Activated CD4-positive, alpha-beta memory T cell treated with anti-CD3 and anti-CD28 coated beads for 36 hours (primary cell): ENCODE measurements around the gene GALT. TPM values are rescaled to one million over a fixed set of nuclear protein-coding genes. Genes with fewer than 3 reads are reported as not detected.

Experiments
- CTCF ChIA-PET: fragments of 350-600 bp; sonication (Branson Sonifier 250); formaldehyde crosslinking; loops from one replicate; lab custom pipeline; 2021; ENCODE audit warnings: antibody characterized with exemption, inconsistent platforms; lab: Charles Lee
- POLR2A ChIA-PET: fragments of 350-600 bp; sonication (Branson Sonifier 250); formaldehyde crosslinking; loops from one replicate; lab custom pipeline; 2021; ENCODE audit warnings: antibody characterized with exemption; lab: Charles Lee
- DNase-seq: peaks from one replicate; pipeline ENCODE4 v3.0.0-alpha.2; 2020
- H3K27ac Mint-ChIP-seq: one replicate; pipeline ENCODE4 v1.8.0; 2021; ENCODE audit warnings: mixed read lengths
- H3K27me3 Mint-ChIP-seq: one replicate; pipeline ENCODE4 v1.8.0; 2021; ENCODE audit warnings: mixed read lengths
- H3K36me3 Mint-ChIP-seq: one replicate; pipeline ENCODE4 v1.8.0; 2021; ENCODE audit warnings: mixed read lengths
- H3K4me1 Mint-ChIP-seq: one replicate; pipeline ENCODE4 v1.8.0; 2021; ENCODE audit warnings: low read depth, mixed read lengths
- H3K4me3 Mint-ChIP-seq: one replicate; pipeline ENCODE4 v1.8.0; 2021; ENCODE audit warnings: mild to moderate bottlenecking, mixed read lengths
- H3K9me3 Mint-ChIP-seq: one replicate; pipeline ENCODE4 v1.8.0; 2021; ENCODE audit warnings: mixed read lengths
- intact Hi-C: fragments of 100-400 bp; cut with micrococcal nuclease; formaldehyde crosslinking; loops from one replicate; pipeline ENCODE4 v1.15.1; 2023
- total RNA-seq, 2 experiments: library from RNA; stranded (reverse); gene quantifications; one replicate each; pipeline ENCODE4 v1.2.3, GENCODE V29; 2021

Gene GALT
- total RNA-seq, 2 experiments from 2014 or later, result 56.0 to 59.2 TPM

DNA sequence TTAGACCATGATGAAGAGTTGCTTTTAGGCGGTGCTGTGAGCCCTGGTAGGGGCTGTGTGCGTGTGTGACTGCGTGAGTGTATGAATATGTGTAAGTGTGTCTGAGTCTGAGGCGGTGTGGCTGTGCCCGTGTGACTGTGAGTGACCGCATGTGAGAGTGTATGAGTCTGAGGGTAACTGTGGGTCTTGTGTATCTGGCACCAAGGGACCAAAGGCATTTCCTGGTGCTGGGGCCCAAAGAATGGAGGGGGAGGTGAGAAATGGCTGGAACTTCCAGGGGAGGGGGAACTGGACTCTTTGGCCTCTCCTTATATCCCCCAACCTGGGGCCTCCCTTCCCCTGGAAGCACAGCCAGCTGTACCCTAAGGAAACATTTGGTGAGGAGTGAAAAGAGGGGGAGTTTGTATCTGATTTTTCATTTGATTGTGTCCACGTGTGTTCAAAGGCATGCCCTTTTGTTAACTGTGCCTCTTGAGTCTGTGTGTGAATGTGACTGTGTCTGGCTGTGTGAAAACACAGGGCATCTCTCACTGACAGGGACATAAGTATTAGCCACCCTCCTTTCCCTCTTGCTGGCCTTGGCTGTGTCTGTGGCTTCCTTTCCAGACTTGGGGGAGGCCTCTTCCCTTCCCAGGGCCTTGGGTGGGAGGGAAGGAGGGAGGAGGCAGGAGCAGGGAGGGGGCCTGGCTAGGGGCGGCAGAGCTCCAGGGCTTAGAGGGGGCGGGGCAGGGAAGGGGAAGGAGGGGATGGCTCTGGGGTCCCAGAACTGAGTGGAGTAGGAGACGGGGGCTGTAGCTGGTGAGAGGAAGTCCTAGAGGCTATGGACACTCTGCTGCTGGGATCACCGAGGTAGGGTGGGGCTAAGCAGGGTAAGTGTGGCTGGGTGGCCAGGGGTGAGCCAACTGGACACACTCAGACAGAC lies 6.9 kb downstream of the GALT start:
- no peaks in the 10 kb centered on the region for H3K27me3 Mint-ChIP-seq
- ChIA-PET POLR2A (no interaction called here), CTCF (interaction anchor here (0.9 kb wide), 1 partner anchor 20 kb away, joined by 3 read pairs; no protein-coding TSS in a partner anchor)
- no peak for DNase-seq
- no peaks in the 10 kb centered on the region for H3K9me3 Mint-ChIP-seq
- peaks cover 18% of the 10 kb centered on the region for H3K36me3 Mint-ChIP-seq
- H3K4me1 Mint-ChIP-seq, result peaks cover 25% of the 10 kb centered on the region
- H3K27ac Mint-ChIP-seq, result no peak overlapping the region
- intact Hi-C loops, result no loop called here
- no peak overlapping the region for H3K4me3 Mint-ChIP-seq

DNA sequence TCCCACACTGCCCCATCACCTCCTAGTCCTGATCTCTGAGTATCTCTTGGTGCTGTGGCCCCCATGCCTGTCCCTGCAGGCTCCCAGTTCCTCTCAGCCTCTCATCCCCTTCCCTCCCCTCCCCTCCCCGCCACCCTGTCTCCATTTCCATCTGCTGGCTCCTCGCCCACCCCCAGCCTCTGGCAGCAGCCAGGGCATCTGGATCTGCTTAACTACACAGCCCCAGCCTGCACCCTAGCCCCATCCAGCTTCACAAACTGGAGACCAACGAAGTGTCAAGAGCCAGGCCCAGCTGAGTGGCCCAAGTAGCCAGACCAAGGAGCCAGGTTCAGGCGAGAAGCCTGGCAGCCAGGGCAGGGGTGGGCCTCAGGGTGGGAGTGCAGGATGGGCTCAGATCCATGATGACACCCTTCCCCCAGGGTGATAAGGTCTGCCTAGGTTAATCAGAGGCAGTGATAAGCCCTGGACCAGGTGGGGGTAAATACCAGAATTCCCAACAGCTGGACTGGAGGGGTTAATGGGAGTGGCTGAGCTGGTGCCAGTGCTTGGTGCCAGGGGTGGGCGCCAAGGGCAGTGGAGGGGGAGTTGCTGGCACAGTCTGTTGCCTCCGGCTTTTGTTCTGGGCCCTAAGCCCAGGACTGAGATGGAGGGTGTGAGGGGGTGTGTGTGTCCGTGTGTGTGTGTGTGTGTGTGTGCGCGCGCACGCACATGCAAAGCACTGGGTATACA lies 8.0 kb downstream of the GALT start:
- CTCF ChIA-PET, result no interaction called here
- Mint-ChIP-seq H3K36me3 (peaks cover 8% of the 10 kb centered on the region), H3K4me3 (no peak overlapping the region)

DNA sequence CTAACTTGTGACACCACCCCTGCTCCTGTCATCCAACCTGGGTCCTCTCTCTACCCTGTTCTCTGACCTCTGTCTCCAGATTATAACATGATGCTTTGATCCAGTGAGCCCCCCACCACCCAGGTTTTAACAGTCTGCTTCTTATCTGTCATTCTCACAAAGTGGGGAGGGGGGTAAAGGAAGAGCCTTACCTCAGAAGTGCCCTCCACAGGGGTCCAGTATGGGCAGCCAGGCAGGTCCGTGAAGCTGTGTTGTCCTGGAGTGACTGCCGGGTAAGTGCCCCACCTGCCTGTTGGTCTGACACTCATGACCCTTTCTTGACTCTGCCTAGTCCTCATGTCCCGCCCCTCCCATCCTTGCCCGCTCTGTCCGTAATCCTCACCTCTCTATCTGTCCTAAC lies 8.9 kb downstream of the GALT start:
- H3K27ac Mint-ChIP-seq, result no peak overlapping the region
- DNase-seq, result no peak
- POLR2A ChIA-PET, result interaction anchor here (0.6 to 0.8 kb wide), 2 partner anchors 10 to 47 kb away, joined by 3 read pairs; no protein-coding TSS in a partner anchor
- H3K9me3 Mint-ChIP-seq, result no peaks in the 10 kb centered on the region
- no peaks in the 10 kb centered on the region for H3K27me3 Mint-ChIP-seq
- intact Hi-C loops, result no loop called here
- H3K4me3 Mint-ChIP-seq, result no peak overlapping the region
- H3K36me3 Mint-ChIP-seq, result peaks cover 5% of the 10 kb centered on the region
- peaks cover 17% of the 10 kb centered on the region for H3K4me1 Mint-ChIP-seq
- CTCF ChIA-PET, result no interaction called here

More for the DNA sequence above, 8.0 kb downstream of the GALT start:
- Mint-ChIP-seq H3K27ac (no peak overlapping the region), H3K27me3 (no peaks in the 10 kb centered on the region), H3K4me1 (peaks cover 17% of the 10 kb centered on the region), H3K9me3 (no peaks in the 10 kb centered on the region)
- POLR2A ChIA-PET, result no interaction called here
- DNase-seq, result no peak
- intact Hi-C loops, result no loop called here

DNA sequence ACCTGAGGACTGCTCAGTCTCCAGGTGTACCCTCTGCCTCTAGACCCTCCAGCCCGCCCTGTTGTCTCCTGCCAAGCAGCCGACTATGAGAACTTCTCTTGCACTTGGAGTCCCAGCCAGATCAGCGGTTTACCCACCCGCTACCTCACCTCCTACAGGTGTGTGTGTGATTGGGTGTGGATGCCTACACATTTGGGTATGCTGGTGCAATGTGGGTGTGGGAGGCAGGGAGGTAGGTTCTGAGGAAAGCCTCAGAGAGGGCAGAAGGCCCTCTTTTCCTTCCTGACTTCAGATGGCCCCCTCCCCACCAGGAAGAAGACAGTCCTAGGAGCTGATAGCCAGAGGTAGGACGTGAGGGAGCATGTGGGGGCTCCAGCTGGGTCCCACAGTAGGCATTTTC lies 10.5 kb downstream of the GALT start:
- ChIA-PET CTCF (interaction anchor here (1.0 to 2.5 kb wide), 3 partner anchors 8 to 19 kb away, joined by 3 to 8 read pairs (median 3); partner anchors contain the start of genes GALT and SIGMAR1), POLR2A (no interaction called here)
- Mint-ChIP-seq H3K4me3 (no peak overlapping the region), H3K27me3 (no peaks in the 10 kb centered on the region), H3K9me3 (no peaks in the 10 kb centered on the region), H3K36me3 (peaks cover 2% of the 10 kb centered on the region), H3K4me1 (peaks cover 18% of the 10 kb centered on the region), H3K27ac (no peak overlapping the region)
- no peak for DNase-seq
- intact Hi-C loops, result no loop called here

DNA sequence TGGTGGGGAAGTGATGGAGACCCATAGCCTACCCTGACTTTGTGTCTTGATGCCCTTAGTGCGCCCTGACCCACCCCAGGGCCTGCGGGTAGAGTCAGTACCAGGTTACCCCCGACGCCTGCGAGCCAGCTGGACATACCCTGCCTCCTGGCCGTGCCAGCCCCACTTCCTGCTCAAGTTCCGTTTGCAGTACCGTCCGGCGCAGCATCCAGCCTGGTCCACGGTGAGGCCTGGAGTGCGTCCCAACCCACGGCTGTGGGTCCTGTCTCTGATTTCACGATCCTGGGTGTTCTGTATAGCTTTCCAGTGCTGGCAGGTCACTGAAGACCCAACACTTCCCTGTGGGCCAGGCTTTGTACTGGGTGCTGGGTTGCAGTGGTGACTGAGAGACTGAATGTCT lies 12.0 kb downstream of the GALT start:
- intact Hi-C loops, result no loop called here
- POLR2A ChIA-PET, result no interaction called here
- DNase-seq, result no peak
- H3K27ac Mint-ChIP-seq, result no peak overlapping the region
- H3K27me3 Mint-ChIP-seq, result no peaks in the 10 kb centered on the region
- peaks cover 20% of the 10 kb centered on the region for H3K4me1 Mint-ChIP-seq
- H3K36me3 Mint-ChIP-seq, result no peaks in the 10 kb centered on the region
- no peak overlapping the region for H3K4me3 Mint-ChIP-seq
- CTCF ChIA-PET, result no interaction called here
- no peaks in the 10 kb centered on the region for H3K9me3 Mint-ChIP-seq

DNA sequence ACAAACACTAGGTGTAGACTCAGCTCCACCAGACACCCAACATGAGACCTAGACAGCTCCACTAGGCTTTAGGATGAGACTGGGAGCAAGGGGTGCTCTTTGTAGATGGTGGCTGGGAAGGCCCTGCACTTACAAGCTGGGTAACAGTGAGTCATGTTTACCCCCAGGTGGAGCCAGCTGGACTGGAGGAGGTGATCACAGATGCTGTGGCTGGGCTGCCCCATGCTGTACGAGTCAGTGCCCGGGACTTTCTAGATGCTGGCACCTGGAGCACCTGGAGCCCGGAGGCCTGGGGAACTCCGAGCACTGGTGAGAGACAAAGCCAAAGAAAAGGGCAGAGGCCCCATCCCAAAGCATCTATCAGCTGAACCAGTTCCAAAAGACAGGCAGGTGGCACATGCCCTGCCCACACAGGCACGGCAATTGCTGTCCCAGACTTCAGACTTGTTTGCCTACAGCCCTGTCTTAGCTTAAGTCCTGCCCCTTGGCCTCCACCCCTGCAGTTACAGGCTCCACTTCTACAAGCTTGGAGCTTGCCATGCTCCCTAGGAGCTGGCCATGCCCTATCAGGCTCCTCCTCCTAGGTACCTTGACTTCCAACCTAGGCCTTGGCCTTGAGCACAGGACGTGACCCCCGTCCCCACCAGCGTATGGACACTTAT lies 13.2 kb downstream of the GALT start:
- no peak overlapping the region for H3K27ac Mint-ChIP-seq
- no peaks in the 10 kb centered on the region for H3K9me3 Mint-ChIP-seq
- ChIA-PET CTCF (interaction anchor here (1.1 to 5.0 kb wide), 3 partner anchors 13 to 43 kb away, joined by 3 to 37 read pairs (median 10); partner anchors contain the start of gene GALT), POLR2A (no interaction called here)
- H3K36me3 Mint-ChIP-seq, result no peaks in the 10 kb centered on the region
- H3K4me1 Mint-ChIP-seq, result peaks cover 33% of the 10 kb centered on the region
- H3K4me3 Mint-ChIP-seq, result no peak overlapping the region
- intact Hi-C loops, result no loop called here
- H3K27me3 Mint-ChIP-seq, result no peaks in the 10 kb centered on the region
- no peak for DNase-seq

DNA sequence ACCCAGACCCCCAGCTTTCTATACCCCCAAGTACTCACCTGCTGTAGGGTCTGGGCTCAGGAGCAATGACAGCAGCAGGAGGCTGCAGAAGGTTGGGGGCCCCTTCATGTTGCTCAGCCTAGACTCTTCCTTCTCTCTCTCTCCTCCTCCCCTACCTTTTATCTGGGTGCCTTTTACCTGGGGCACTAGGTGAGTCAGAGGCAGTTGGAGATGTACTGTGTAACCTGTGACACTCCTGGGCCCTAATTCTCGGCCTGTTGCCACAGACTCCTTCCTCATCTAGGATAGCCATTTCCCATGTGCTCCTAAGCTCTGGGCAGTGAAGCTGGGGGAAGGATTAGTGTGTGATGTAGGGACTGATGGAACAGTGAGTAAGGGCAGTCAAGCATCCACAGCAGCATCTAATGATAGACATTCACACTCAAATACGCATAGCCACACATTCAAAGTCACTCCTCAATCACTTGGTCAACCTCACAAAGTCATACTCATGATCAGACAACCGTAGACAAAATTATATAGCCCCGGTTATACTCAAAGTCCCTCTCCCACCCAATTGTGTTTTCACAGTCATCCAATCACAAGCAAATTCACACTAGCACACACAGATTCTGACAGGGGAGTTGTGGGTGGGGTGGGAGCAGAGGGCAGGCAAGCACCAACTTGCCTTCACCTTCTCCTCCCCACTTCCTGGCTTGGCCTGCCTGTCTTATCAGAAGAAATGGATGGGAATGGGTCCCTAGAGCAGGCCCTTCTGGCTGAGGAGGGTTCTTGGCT lies 16.2 kb downstream of the GALT start, which contains the start of gene CCL27:
CCL27 (minus strand) TSS at position 132 of the 777 bp plus-strand sequence; CDS start at position 108, 24 bp downstream.
- H3K27me3 Mint-ChIP-seq, result no peaks in the 10 kb centered on the region
- H3K4me3 Mint-ChIP-seq, result no peak within 1 kb of the TSS
- peaks cover 46% of the 10 kb centered on the region for H3K4me1 Mint-ChIP-seq
- H3K36me3 Mint-ChIP-seq, result no peaks in the 10 kb centered on the region
- ChIA-PET POLR2A (interaction anchor here (0.7 to 1.8 kb wide), 2 partner anchors 25 to 40 kb away, joined by 3 to 5 read pairs; partner anchors contain the start of gene SIGMAR1), CTCF (interaction anchor here (0.6 to 5.0 kb wide), 7 partner anchors 16 to 992 kb away, joined by 3 to 46 read pairs (median 7); partner anchors contain the start of gene GALT)
- peak; percentile 15 for DNase-seq
- H3K9me3 Mint-ChIP-seq, result no peaks in the 10 kb centered on the region
- peak within 1 kb of the TSS; percentile 74 for H3K27ac Mint-ChIP-seq
- intact Hi-C loops, result no loop called here

DNA sequence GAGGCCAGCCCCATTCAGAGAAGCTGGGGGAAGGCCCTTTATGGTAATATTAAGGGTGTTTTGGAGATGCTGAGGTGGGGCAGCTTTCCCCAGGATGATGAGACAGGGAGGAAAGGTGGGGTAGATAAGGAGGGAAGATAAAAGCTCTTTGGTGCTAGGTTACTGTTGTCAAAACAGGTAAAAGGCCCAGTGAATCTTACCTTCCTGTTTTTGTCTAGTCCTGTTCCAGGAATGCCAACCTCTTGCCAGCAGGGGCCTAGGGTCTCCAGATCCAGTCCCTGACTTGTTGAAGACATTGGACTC lies 16.8 kb downstream of the GALT start:
- POLR2A ChIA-PET, result interaction anchor here (0.8 kb wide), 1 partner anchor 25 kb away, joined by 3 read pairs; the partner anchor contains the start of gene SIGMAR1
- intact Hi-C loops, result no loop called here
- Mint-ChIP-seq H3K4me1 (peaks cover 47% of the 10 kb centered on the region), H3K27ac (peak overlapping the region; percentile 74), H3K36me3 (peaks cover 2% of the 10 kb centered on the region), H3K9me3 (no peaks in the 10 kb centered on the region), H3K4me3 (no peak overlapping the region), H3K27me3 (no peaks in the 10 kb centered on the region)
- DNase-seq, result no peak
- CTCF ChIA-PET, result interaction anchor here (0.6 to 5.0 kb wide), 7 partner anchors 16 to 991 kb away, joined by 3 to 46 read pairs (median 8); partner anchors contain the start of gene GALT

DNA sequence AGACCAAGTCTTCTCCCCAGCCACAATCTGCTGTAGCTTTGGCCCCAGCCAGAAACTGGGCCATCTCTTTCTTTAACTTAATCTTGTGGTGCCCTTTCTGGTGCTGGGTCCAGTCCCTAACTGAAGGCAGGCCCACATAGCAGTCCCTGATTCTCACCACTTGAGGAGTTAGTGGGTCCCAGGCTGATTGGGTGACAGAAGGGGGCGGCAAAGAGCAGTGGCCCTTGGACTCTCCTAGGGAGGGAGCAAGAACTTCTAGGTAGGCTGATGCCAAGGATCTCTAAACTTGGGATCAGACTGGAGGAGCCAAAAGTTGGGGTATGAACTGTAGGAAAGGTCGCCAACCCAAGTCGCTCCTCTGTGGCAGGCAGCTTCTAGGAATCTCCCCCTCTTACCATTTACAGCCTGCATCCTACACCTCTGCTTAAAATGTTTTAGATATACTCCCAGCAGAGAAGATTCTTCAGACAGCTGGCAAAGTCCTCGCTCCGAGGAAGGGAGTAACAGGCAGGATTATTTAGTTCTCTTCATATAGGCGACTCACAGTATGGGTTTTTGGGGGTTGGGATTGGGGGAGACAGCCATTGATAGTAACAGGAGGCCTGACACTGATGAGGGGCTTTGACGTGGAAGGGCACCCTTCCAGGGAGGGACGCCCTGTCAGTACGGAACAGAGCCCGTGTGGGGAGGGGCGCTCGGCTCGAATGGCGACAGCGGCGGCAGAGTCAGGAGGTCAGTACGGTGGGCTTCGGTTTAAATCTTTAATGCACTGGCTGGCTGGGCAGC lies 18.0 kb downstream of the GALT start:
- intact Hi-C loops, result loop anchor here (1.0 to 5.0 kb wide), 6 partner anchors 18 to 448 kb away; partner anchors contain the start of genes DNAI1, DNAJB5, FAM219A and GALT

DNA sequence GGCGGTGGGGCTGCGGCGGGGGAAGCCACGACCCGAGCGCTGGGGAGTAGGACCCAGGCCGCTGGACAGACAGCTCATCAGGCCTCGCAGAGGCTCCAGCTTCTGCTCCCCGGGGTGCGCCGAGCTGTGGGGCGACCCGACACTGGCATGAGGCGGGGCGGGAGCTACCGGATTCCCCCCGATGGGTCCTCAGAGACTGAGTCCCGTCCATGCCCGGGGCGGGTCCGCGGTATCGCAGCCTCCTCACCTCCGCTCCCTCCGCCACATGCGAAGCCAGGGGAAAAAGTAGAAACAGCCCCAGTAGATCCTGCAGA lies 18.5 kb downstream of the GALT start:
- H3K27me3 Mint-ChIP-seq, result no peaks in the 10 kb centered on the region
- ChIA-PET CTCF (interaction anchor here (0.8 to 5.0 kb wide), 8 partner anchors 9 to 447 kb away, joined by 3 to 46 read pairs (median 8); partner anchors contain the start of genes GALT and SIGMAR1), POLR2A (interaction anchor here (0.5 to 1.7 kb wide), 4 partner anchors 9 to 27 kb away, joined by 3 to 5 read pairs (median 3); partner anchors contain the start of genes GALT, IL11RA and SIGMAR1)
- H3K4me3 Mint-ChIP-seq, result peak overlapping the region; percentile 78
- no peak for DNase-seq
- intact Hi-C loops, result loop anchor here (1.0 to 5.0 kb wide), 5 partner anchors 38 to 447 kb away; partner anchors contain the start of genes DNAI1, DNAJB5, FAM219A and RPP25L
- H3K36me3 Mint-ChIP-seq, result peaks cover 14% of the 10 kb centered on the region
- H3K9me3 Mint-ChIP-seq, result peaks cover 16% of the 10 kb centered on the region
- H3K4me1 Mint-ChIP-seq, result peaks cover 47% of the 10 kb centered on the region
- peak overlapping the region; percentile 76 for H3K27ac Mint-ChIP-seq

More for the DNA sequence above, 18.0 kb downstream of the GALT start:
- no peaks in the 10 kb centered on the region for H3K27me3 Mint-ChIP-seq
- H3K27ac Mint-ChIP-seq, result peak overlapping the region; percentile 76
- ChIA-PET POLR2A (interaction anchor here (0.7 to 1.7 kb wide), 3 partner anchors 12 to 27 kb away, joined by 3 to 5 read pairs (median 3); partner anchors contain the start of genes GALT, IL11RA and SIGMAR1), CTCF (interaction anchor here (0.7 to 5.0 kb wide), 11 partner anchors 8 to 447 kb away, joined by 3 to 46 read pairs (median 7); partner anchors contain the start of genes DCTN3, GALT and SIGMAR1)
- peaks cover 11% of the 10 kb centered on the region for H3K9me3 Mint-ChIP-seq
- DNase-seq, result peak; percentile 88
- H3K36me3 Mint-ChIP-seq, result peaks cover 11% of the 10 kb centered on the region
- H3K4me1 Mint-ChIP-seq, result peaks cover 47% of the 10 kb centered on the region
- H3K4me3 Mint-ChIP-seq, result peak overlapping the region; percentile 78
